ENCODE data around the gene SBK2. TPM values are rescaled to one million over a fixed set of nuclear protein-coding genes. Genes with fewer than 3 reads are reported as not detected.
A peak's percentile ranks its signal among the peaks of the same experiment; 100 is the strongest.

SBK2 gene
- total and polyA plus RNA-seq, 8 donors, result not detected

GRCh38 chr19:55492362-55492944 lies 44.5 kb downstream of the SBK2 start:
- H3K9me3 ChIP-seq, result no peaks in the 10 kb centered on the region
- H3K27me3 ChIP-seq, result peaks cover 0 to 61% (median 16%) of the 10 kb centered on the region in 3 donors
- H3K4me1 ChIP-seq, result peaks cover 5 to 64% (median 38%) of the 10 kb centered on the region in 4 donors
- no peaks in the 10 kb centered on the region for H3K36me3 ChIP-seq
- peak in 1 of 2 donors; percentile 60 for DNase-seq
- no peak overlapping the region for H3K4me3 ChIP-seq
- WGBS, 5 donors, result 33 to 43% (median 38%) methylated on average over 12 of the region's 12 CpGs
- peak overlapping the region in 1 of 5 donors; percentile 96 for H3K27ac ChIP-seq
- intact Hi-C loops (cut with DNase I; ENCODE audit: low total_unique reads), result loop anchor here (10.0 kb wide), 2 partner anchors 208 to 348 kb away; partner anchors contain the start of genes BRSK1, HSPBP1 and TNNT1
- no peak for TF ChIP-seq CTCF (IDR thresholded peaks at IDR 0.05)
- TF ChIP-seq EP300 (IDR thresholded peaks at IDR 0.05), result no peak
- no peak for TF ChIP-seq POLR2AphosphoS5 (IDR thresholded peaks at IDR 0.05)
- no peak for TF ChIP-seq POLR2A (IDR thresholded peaks at IDR 0.05)

- H3K4me3 ChIP-seq, result no peak overlapping the region
- no peaks in the 10 kb centered on the region for H3K36me3 ChIP-seq
- 58 to 65% (median 62%) methylated on average over 21 to 24 of the region's 24 CpGs for WGBS, 5 donors
- peaks cover 12 to 71% (median 45%) of the 10 kb centered on the region in 4 donors for H3K4me1 ChIP-seq
- H3K27me3 ChIP-seq, result peaks cover 0 to 61% (median 16%) of the 10 kb centered on the region in 3 donors
- H3K27ac ChIP-seq, result peak overlapping the region in 3 of 5 donors; percentile 20 to 96 (median 51)
- TF ChIP-seq EP300 (IDR thresholded peaks at IDR 0.05) (no peak), POLR2A (IDR thresholded peaks at IDR 0.05) (no peak), POLR2AphosphoS5 (IDR thresholded peaks at IDR 0.05) (no peak), CTCF (IDR thresholded peaks at IDR 0.05) (no peak)
- no peak for DNase-seq
- no peaks in the 10 kb centered on the region for H3K9me3 ChIP-seq
- intact Hi-C loops (cut with DNase I; ENCODE audit: low total_unique reads), result loop anchor here (10.0 kb wide), 2 partner anchors 207 to 347 kb away; partner anchors contain the start of genes BRSK1, HSPBP1 and TNNT1
Measured at GRCh38 chr19:55491546-55492360, 45.2 kb downstream of the SBK2 start.

DNA sequence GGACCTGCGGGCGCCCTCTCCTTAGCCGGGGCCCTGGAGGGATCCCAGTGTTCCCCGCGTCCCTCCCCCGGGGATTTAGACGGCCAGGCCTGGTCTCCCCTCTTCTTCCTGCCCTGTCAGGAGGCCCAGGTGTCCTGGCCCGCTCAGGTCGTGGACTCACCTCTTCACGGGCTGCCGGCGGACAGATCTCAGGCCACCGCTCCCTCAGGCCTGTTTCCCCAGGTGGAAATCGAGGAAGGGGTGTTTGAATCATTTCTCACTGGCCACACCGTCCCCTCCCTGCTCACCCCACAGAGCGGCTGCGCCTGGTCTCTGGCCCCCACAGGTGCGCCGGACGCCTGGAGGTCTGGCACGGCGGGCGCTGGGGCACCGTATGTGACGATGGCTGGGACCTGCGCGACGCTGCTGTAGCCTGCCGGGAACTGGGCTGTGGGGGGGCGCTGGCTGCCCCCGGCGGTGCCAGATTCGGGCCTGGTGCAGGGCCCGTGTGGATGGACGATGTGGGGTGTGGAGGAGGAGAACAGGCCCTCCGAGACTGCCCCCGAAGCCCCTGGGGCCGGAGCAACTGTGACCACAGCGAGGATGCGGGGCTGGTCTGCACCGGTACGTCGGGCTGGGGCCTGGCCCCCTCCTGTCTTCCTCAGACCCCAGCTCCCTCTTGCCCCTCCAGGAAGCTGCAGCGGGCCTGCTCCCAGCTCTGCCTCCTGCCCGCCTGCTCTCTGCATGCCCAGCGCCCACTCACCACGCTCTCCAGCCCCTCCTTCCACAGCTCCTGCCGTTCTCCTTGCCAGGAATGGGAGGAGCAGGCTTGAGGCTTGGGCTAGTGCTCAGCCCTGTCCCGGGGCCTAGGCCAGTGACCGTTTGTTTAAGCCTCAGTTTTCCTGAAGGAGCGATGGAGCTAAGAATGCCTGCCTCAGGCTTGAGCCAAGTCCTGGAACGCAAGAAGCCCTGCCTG lies 46.2 kb downstream of the SBK2 start:
- intact Hi-C loops (cut with DNase I; ENCODE audit: low total_unique reads), result loop anchor here (10.0 kb wide), 2 partner anchors 206 to 346 kb away; partner anchors contain the start of genes BRSK1, HSPBP1 and TNNT1
- TF ChIP-seq EP300 (IDR thresholded peaks at IDR 0.05) (no peak), POLR2A (IDR thresholded peaks at IDR 0.05) (no peak), CTCF (IDR thresholded peaks at IDR 0.05) (no peak), POLR2AphosphoS5 (IDR thresholded peaks at IDR 0.05) (no peak)
- 64 to 78% (median 74%) methylated on average over 31 to 52 of the region's 52 CpGs for WGBS, 5 donors
- Histone ChIP-seq H3K27me3 (peaks cover 0 to 66% (median 16%) of the 10 kb centered on the region in 3 donors), H3K9me3 (no peaks in the 10 kb centered on the region), H3K36me3 (no peaks in the 10 kb centered on the region), H3K4me3 (no peak overlapping the region), H3K4me1 (peaks cover 22 to 81% (median 55%) of the 10 kb centered on the region in 4 donors), H3K27ac (peak overlapping the region in 4 of 5 donors; percentile 5 to 96 (median 36))
- DNase-seq, result no peak
